ENCODE results near the gene CIRBP. TPM values are rescaled to one million over a fixed set of nuclear protein-coding genes. Genes with fewer than 3 reads are reported as not detected.

Gene CIRBP
- total and polyA plus RNA-seq, 9 of the 15 experiments (the other 6 are each of a cell fraction or from before 2014, with no cell fraction given) = 20.5 to 327 (median 176) TPM

GRCh38 chr19:1260749-1261537, 8.2 kb upstream of the CIRBP start (continued):
- TF ChIP-seq, protein P1, sequence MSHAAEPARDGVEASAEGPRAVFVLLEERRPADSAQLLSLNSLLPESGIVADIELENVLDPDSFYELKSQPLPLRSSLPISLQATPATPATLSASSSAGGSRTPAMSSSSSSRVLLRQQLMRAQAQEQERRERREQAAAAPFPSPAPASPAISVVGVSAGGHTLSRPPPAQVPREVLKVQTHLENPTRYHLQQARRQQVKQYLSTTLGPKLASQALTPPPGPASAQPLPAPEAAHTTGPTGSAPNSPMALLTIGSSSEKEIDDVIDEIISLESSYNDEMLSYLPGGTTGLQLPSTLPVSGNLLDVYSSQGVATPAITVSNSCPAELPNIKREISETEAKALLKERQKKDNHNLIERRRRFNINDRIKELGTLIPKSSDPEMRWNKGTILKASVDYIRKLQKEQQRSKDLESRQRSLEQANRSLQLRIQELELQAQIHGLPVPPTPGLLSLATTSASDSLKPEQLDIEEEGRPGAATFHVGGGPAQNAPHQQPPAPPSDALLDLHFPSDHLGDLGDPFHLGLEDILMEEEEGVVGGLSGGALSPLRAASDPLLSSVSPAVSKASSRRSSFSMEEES (CRISPR knock-in tag; IDR thresholded peaks at IDR 0.05) = no peak
- TF ChIP-seq RBM25 (IDR thresholded peaks at IDR 0.05; ENCODE audit: low read depth, low read length, severe bottlenecking) (peak; percentile 100), EP400 (IDR thresholded peaks at IDR 0.05) (no peak), ZNF12 (CRISPR knock-in tag; IDR thresholded peaks at IDR 0.05) (no peak), PML (IDR thresholded peaks at IDR 0.05; ENCODE audit: low read length) (0 out of 2 replicates have a peak, but pooled peaks have one; percentile 15), HDGF (IDR thresholded peaks at IDR 0.05) (peak; percentile 35; the same call in 1 of the 2 replicates), ZNF282 (CRISPR knock-in tag; IDR thresholded peaks at IDR 0.05) (no peak), ETV5 (CRISPR knock-in tag; IDR thresholded peaks at IDR 0.05; ENCODE audit: low read depth) (no peak), ZBED1 (IDR thresholded peaks at IDR 0.05) (no peak), ZFX (CRISPR knock-in tag; IDR thresholded peaks at IDR 0.05) (no peak), RNF219 (CRISPR knock-in tag; IDR thresholded peaks at IDR 0.05) (no peak), MEF2A (IDR thresholded peaks at IDR 0.05; ENCODE audit: control insufficient read depth, low read depth, low read length) (peak; percentile 72), MAZ (CRISPR knock-in tag; conservative IDR thresholded peaks at IDR 0.05 in 1 of 2, IDR thresholded peaks at IDR 0.05 in 1 of 2) (peak; percentile 51 to 83)
- TF ChIP-seq, protein P2, sequence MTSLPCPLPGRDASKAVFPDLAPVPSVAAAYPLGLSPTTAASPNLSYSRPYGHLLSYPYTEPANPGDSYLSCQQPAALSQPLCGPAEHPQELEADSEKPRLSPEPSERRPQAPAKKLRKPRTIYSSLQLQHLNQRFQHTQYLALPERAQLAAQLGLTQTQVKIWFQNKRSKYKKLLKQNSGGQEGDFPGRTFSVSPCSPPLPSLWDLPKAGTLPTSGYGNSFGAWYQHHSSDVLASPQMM (CRISPR knock-in tag; IDR thresholded peaks at IDR 0.05) = no peak
- TF ChIP-seq, protein P3, sequence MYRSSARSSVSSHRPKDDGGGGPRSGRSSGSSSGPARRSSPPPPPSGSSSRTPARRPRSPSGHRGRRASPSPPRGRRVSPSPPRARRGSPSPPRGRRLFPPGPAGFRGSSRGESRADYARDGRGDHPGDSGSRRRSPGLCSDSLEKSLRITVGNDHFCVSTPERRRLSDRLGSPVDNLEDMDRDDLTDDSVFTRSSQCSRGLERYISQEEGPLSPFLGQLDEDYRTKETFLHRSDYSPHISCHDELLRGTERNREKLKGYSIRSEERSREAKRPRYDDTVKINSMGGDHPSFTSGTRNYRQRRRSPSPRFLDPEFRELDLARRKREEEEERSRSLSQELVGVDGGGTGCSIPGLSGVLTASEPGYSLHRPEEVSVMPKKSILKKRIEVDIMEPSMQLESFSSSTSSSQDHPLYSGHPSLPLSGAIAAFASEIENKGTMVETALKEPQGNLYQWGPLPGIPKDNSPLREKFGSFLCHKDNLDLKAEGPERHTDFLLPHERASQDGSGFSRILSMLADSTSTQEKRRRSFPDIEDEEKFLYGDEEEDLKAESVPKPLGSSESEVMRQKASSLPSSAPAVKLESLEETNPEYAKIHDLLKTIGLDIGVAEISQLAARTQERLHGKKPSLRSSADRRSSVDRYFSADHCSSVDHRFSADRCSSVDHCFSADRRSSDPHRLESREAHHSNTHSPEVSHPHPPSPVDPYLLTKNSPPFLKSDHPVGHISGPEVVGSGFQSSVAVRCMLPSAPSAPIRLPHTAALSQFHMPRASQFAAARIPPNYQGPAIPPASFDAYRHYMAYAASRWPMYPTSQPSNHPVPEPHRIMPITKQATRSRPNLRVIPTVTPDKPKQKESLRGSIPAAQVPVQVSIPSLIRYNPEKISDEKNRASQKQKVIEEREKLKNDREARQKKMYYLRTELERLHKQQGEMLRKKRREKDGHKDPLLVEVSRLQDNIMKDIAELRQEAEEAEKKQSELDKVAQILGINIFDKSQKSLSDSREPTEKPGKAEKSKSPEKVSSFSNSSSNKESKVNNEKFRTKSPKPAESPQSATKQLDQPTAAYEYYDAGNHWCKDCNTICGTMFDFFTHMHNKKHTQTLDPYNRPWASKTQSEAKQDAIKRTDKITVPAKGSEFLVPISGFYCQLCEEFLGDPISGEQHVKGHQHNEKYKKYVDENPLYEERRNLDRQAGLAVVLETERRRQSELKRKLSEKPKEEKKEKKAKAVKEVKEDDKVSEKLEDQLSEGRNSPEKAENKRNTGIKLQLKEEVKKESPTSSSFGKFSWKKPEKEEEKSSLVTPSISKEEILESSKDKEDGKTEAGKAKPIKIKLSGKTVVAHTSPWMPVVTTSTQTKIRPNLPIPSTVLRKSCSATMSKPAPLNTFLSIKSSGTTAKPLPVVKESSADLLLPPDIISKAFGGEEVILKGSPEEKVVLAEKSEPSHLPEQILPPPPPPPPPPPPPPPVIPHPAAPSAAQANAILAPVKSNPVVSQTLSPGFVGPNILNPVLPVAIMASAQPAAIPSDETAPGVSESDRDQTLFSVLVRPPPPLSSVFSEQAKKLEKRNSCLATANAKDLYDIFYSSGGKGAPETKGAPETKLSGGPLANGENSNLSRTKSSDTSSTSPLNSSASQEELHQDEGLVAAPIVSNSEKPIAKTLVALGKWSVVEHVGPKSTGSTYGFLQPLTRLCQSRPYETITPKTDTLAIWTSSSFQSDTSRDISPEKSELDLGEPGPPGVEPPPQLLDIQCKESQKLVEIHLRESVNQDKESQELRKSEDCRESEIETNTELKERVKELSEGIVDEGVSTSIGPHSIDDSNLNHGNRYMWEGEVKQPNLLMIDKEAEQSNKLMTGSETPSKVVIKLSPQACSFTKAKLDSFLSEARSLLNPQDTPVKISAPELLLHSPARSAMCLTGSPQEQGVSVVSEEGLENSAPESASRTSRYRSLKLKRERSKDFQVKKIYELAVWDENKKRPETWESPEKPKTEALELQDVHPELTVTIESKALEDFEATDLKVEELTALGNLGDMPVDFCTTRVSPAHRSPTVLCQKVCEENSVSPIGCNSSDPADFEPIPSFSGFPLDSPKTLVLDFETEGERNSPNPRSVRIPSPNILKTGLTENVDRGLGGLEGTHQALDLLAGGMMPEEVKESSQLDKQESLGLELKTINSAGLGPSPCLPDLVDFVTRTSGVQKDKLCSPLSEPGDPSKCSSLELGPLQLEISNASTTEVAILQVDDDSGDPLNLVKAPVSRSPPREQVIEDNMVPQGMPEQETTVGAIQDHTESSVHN (IDR thresholded peaks at IDR 0.05; ENCODE audit: borderline replicate concordance in 1 of 2, low read depth in 1 of 2) = no peak

All from K562 (cell line).